Measurements from ENCODE around the gene NFU1. TPM values are rescaled to one million over a fixed set of nuclear protein-coding genes. Genes with fewer than 3 reads are reported as not detected.

Gene NFU1
- 10 to 100 TPM in 11 of 12 donors, not detected in 1; 40.2 to 61.5 (median 53.4) TPM for polyA plus RNA-seq (ENCODE audit: insufficient read length in 12 of 12)
- long read RNA-seq, donor 1, transcript NFU1-203 (8 exons, 1,467 nt): major isoform, 35 of 53 reads
- long read RNA-seq, donor 1, partial matches to known transcripts: 6 of 53 reads
- long read RNA-seq, donor 1, other reads (novel, unspliced or antisense): 9 of 53 reads
- long read RNA-seq, donor 2, transcript NFU1-203 (8 exons, 1,467 nt): major isoform, 38 of 39 reads
- long read RNA-seq, donor 2, partial matches to known transcripts: 0 of 39 reads
- long read RNA-seq, donor 2, other reads (novel, unspliced or antisense): 0 of 39 reads
- long read RNA-seq, donor 3, transcript NFU1-203 (8 exons, 1,467 nt): major isoform, 20 of 20 reads
- long read RNA-seq, donor 3, partial matches to known transcripts: 0 of 20 reads
- long read RNA-seq, donor 3, other reads (novel, unspliced or antisense): 0 of 20 reads
- long read RNA-seq, donor 4, transcript NFU1-203 (8 exons, 1,467 nt): major isoform, 11 of 18 reads
- long read RNA-seq, donor 4, partial matches to known transcripts: 6 of 18 reads
- long read RNA-seq, donor 4, other reads (novel, unspliced or antisense): 0 of 18 reads
- long read RNA-seq, donor 5, transcript NFU1-203 (8 exons, 1,467 nt): major isoform, 54 of 55 reads
- long read RNA-seq, donor 5, partial matches to known transcripts: 0 of 55 reads
- long read RNA-seq, donor 5, other reads (novel, unspliced or antisense): 0 of 55 reads
- long read RNA-seq, donor 6, transcript NFU1-203 (8 exons, 1,467 nt): major isoform, 15 of 16 reads
- long read RNA-seq, donor 6, partial matches to known transcripts: 0 of 16 reads
- long read RNA-seq, donor 6, other reads (novel, unspliced or antisense): 0 of 16 reads
- long read RNA-seq, donor 7, transcript NFU1-203 (8 exons, 1,467 nt): major isoform, 13 of 14 reads
- long read RNA-seq, donor 7, partial matches to known transcripts: 0 of 14 reads
- long read RNA-seq, donor 7, other reads (novel, unspliced or antisense): 0 of 14 reads
- long read RNA-seq, donor 8, transcript NFU1-203 (8 exons, 1,467 nt): major isoform, 37 of 38 reads
- long read RNA-seq, donor 8, partial matches to known transcripts: 0 of 38 reads
- long read RNA-seq, donor 8, other reads (novel, unspliced or antisense): 0 of 38 reads
- long read RNA-seq, donor 9, transcript NFU1-203 (8 exons, 1,467 nt): major isoform, 17 of 17 reads
- long read RNA-seq, donor 9, partial matches to known transcripts: 0 of 17 reads
- long read RNA-seq, donor 9, other reads (novel, unspliced or antisense): 0 of 17 reads
- long read RNA-seq, donor 10, transcript NFU1-203 (8 exons, 1,467 nt): major isoform, 28 of 31 reads
- long read RNA-seq, donor 10, partial matches to known transcripts: 0 of 31 reads
- long read RNA-seq, donor 10, other reads (novel, unspliced or antisense): 0 of 31 reads
- long read RNA-seq, donor 11, transcript NFU1-203 (8 exons, 1,467 nt): major isoform, 27 of 28 reads
- long read RNA-seq, donor 11, partial matches to known transcripts: 0 of 28 reads
- long read RNA-seq, donor 11, other reads (novel, unspliced or antisense): 0 of 28 reads

DNA sequence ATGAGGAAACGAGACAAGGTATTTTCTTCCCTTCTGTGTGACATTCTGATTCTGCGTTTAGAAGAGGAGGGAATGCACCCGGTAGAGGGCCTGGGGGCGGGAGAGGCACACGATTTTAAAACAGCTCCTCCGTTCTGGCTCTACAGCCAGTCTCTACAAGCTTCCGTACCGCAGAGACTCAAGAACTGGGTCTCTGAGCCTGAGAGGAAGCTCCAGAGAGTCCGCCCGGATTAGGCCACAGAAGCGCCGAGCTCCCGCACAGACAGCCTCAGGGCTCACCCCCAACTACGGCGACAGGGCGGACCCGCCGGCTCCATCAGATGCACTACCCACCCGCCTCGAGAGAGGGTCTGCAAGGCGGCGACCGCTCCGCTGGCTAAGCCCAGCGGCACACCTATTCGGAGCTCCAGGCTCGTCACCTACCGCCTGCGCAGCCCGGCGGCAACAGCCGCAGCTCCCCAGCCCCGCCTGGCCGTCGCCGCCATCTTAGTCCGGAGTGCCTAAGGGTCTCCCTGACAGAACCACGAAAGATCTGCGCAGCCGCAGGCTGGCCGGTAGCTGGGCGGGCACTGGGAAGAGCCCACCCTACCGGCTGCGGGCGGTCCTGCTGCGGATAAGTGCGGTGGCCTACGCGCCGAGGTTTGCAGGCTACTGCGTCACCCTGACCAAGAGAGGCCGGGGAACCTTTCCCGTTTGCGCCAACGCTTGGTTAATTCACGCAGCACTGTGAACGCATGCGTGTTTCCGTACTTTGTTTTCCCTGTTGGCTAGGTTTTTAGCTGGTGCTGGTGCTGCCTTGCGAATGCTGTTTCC is at the start of gene NFU1:
Gene NFU1 (minus strand): TSS at position 498 of the 813 bp plus-strand sequence. CDS start 13 bp downstream, at position 485.
- peak; percentile 95 for DNase-seq

DNA sequence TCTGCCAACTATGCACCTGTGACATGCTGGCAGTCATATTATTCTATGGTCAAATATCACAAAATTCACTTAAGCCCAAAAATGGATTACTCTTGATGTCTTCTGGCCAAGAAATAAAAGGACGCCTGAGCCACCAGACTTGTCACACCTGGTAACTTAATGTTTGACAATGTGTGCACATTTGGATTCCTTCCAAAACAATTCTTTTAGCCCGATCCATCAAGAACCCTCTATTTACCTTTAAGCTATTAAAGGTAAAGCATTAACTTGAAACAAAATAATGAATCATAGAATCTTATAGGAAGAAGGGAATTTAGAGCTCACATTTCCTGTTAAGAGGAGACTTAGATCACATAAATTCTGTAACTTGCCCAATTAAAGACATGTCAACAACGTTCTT is 46.5 kb upstream of the NFU1 start:
- no peak for DNase-seq

DNA sequence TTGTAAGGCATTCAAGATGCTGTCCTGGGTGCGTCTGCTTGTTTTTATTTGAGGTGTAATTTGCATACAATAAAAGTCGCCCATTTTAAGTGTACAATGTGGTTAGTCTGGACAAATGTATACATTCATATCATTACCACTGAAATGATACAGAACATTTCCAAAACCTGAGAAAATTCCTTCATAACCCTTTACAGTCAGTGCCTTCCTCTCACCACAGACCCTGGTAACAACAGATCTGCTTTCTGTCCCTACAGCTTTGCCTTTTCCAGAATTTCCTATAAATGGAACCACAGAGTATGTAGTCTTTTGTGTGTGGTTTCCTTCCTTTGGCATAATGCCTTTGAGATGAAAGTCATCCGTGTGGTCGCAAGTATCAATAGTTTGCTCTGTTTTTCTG is 45.8 kb upstream of the NFU1 start:
- no peak for DNase-seq

DNA sequence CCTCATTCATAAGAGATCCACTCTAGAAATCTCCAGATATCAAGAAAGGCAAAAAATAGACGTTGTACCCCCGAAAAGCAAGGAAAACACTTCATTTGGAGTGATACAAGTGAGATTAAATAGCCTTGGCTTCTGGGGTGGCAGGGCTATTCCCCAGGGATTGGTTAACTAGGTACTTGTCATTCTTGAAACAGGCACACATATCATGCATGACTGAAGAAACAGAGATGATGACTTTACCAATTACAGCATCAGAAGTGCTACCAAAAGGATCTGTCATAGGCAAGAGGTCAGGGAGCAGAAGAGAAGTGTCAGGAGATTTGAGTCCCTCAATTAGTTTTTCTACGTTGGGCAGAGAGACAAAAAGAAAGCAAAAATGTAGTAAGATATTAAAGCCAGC is 45.2 kb upstream of the NFU1 start:
- no peak for DNase-seq

DNA sequence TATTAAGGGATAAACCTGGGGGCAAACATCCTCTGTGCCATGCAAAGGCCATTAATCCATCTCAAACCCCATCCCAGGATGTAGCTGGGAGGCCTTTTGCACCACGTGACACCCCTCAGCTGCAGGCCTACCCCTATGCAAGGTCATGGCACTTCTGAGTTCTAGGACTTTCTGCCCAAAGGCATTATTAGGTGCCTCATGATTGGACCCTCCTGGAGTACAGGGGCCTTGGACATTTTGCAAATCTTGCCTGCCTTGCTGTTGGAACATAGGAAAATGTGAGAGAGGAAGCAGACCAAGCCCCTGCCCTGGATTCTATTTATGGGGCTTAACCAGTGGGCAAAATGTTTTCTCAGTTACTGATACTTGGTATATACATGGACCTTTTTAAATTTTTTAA is 44.2 kb upstream of the NFU1 start:
- DNase-seq: no peak

DNA sequence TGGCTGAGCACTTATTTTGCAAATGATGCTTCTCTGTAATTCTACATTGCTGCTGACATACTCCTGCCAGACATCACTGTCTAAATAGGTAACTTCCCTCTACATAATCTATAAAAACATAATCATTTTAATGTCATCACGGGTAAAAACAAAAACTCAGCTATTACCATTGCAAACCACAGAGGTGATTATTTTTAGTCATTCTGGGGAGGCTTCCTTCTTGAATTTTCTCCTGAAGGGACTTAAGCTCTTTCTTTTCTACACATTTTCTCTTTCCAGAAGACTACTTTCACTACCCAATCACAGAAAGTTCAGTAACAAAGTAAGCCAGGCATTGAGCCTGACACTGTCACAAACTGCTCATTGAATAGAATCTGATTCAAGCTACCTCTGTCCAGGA is 40.4 kb upstream of the NFU1 start:
- DNase-seq: no peak

DNA sequence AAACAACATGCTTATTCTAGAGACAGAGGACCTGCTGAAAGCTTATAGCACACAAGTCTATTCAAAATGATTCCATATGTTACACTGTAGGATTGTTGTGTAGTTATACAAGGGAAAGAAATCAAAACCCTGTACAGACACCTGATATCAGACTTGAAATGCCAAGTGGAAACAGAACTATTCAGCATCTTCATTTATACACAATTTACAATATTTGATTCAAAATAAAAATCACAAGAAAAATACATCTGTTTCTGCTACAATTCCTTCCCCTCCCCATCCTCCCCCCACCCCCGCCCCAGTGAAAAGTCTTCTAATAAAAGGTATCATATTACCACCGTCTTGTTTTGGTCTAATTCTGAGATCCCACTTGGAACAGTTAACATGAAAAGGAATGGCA is 37.5 kb upstream of the NFU1 start:
- no peak for DNase-seq

DNA sequence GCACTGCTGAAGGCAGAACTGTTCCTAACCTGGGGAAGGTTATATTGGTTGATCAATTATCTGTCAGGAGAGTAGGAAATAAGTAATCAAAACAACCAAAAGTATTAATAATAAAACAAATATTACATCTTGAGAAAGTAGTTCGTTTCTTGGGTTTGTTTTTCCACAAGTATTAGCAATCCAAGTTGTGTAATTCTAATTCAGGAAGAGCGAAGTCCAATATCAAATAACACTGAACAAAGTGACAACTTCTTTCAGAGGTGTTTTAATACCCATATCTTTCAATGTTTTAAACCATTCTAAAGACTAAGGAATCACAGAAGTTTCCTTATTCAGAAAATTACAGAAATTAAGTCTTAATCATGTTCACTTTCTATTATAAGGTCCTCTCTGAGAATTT is 34.6 kb upstream of the NFU1 start:
- DNase-seq: no peak

DNA sequence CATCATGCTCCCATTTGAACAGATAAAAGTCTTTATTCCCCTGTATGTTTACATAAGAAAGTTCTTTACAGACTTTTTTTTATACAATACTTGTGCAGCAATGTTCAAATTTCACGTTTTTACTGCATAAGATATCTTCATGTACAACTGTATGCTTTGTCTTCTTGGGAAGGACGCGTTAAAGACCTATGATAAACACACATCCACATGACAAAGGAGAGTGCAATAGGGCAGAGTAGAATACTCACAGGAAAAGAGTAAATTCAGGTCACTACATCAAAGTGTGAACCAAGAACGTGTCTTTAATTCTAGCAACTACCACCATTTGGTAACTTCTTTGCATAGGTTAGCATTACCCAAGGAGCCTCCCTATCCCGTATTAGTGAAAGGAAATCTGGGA is 33.7 kb upstream of the NFU1 start:
- no peak for DNase-seq

DNA sequence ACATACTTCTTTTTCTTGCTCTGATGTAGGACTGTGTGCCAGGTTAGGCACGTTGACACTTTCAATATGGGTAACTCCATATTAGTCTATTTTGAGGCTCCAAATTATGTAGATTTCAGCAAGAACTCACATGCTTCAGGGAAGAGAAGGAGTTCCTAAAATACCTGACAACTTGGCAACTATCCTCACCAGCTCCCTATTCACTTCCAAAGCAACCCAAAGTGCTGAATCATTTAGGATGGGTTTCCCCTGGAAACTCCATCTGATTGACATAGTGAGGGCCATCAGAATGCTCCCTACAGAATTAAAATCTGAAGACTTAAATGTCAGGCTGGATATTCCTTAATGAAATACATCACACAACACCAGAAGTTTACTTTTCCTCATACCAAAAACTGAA is 32.5 kb upstream of the NFU1 start:
- no peak for DNase-seq

DNA sequence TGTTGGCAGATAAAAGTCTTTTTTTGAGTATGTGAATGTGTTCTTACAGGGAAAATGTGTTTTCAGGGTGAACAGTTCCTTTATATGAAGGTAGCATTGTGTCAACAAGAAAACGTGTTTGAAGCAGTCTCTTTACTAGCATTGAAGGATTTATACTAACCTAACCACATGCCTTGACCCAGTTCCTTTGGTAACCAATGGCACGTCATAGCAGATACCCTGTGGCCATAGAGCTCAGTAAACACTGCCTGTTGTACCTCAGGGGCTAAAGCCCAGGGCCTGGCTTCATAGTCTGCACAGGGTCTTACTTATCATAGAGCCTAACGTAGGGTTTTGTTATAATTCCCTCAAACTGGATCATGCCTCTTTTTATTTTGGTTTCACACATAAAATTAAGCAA is 32.1 kb upstream of the NFU1 start:
- no peak for DNase-seq

DNA sequence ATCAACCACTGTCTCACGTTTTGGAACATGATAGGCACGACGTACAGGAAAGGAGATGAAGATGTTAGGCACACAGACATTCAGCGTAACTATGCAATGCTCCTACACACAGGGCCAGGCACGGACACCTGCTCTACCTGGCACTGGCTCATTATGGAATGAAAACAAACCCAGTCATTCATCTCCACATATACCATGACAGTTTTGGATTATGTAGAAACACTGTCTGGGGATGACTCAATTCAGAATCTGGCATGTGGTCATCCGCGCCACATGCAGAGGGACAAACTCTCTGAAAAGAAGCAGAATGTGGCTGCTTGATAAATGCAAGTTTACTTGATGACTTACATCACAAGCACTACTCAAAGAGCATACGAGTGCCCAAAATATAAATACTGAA is 29.5 kb upstream of the NFU1 start:
- DNase-seq: no peak

DNA sequence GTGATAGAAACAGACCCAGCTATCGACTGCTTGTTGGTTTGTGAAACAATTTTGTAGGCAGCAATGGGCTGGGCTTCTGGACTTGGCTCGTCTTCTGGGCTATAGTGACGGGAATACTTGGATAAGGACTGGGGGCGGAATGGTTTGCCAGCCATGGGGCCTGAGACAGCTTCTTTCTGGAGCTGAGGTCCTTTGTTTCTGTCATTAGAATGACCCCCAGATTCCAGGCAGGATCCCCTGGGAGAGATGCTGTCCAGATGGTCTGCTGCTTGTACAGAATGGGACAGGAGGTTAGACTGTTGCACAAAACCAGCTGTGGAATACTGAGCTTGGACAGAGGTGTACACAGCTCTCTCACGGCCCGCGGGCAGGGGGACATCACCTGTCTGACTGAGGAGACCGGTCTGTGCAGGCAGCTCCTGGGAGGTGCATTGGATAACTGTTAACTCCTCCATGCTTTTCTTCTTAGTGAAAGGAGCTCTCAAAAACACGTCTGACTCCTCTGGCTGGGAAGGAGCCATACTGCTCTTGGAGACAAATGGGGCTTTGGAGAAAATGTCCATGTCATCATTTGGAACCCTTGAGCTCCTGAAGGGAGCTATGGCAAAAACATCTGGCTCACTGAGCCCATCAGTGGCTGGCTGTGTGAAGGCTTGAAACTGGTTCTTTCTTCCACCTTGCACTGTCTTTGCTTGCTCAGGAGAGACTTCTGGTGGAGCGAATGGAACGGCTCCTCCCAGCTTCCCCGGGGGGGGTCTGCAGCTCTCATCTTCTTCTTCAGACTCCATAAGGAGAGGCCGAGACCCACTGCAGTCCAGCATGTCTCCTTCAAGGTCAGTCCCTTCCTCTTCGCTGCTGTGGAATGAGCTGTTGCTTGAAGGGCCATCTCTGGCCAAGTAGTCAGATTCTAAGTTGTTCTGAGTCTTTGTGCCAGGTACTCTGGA is 28.6 kb upstream of the NFU1 start:
- DNase-seq: peak; percentile 50

DNA sequence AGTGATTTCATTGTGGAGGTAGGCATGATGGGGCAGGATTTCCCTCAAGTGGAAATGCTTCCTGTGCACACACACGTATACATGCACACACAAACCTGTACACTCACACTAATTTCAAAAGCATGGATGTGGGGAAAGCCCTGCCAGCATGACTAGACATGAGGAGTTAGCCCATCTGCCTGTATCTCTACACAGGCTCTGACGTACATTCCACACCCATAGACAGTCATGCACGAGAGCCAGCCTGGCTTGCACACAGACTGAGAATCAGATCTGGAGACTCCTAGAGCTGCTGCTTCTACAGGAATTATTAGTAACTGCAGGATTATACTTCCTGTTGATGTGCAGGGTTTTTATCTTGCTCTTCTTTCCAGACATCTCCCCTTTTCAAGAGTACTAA is 27.3 kb upstream of the NFU1 start:
- DNase-seq: no peak

DNA sequence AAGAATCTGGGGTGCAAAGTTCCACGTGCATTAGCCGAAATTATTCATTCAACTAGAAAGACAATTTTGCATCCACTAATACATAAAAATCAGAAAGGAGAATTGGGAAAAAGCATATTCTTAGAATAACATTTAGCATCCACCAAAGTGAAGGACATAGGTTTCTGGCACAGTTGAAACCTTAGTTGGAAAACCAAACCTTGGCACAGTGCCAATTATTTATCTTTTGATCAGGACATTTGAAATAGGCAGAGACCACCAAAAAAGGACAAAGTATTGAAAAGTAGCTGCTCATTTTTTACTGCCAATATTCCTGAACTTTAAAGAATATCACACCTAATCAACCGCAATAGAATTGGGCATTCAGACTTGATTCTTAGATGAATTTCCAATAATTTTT is 25.5 kb upstream of the NFU1 start:
- DNase-seq: no peak

DNA sequence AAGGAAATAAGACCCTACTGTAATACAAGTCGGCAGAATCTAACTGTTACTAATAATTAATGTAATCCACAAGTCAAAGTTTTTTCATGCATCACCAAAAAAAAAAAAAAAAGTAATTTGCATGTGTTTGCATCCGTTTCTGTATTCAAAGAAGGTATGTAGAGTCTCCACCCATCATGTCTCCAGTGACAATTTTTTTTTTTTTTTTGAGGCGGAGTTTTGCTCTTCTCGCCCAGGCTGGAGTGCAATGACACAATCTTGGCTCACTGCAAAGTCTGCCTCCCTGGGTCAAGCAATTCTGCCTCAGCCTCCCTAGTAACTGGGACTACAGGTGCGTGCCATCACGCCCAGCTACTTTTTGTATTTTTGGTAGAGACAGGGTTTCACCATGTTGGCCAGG is 24.2 kb upstream of the NFU1 start:
- no peak for DNase-seq

DNA sequence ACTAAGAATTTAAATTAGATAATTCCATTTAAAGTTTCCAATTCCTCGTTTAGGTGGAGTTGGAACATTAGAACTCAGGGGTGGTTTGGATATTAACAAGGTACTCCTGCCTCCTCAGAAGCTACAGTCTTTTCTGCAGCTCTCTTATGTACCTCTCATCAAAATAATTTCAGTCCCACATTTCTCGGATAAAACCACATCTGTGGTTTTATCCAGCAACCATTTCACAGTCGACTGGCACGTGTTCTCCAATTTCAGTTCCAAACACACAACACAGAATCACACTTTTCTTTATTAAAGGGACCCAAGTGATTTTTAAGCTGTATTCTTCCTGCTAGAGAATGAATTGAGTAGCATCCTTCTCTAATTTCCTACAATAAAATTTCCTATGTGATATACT is 22.7 kb upstream of the NFU1 start:
- DNase-seq: no peak

DNA sequence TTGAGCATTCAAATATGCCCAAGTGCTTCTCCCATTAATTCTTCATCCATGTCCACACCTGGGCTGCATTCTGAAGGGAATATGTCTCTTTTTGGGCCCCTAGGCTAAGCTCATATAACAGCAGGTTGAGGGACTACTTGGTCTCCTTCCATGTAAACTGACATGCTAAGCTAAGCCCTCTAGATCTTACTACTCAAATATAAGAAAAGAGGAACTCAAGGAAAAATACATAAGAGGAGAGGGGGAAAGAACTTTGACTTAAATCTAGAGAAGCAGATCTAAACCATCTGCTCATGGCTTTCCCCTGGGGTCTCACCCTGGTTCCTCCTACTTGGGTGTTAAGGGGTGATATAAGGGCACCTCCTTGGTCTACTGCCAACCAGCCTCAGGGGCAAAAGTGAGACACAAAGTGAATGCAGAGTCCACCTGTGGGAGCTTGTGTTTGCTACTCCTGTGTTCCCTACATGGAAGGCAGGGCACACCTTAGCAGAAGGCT is 19.8 kb upstream of the NFU1 start:
- no peak for DNase-seq

DNA sequence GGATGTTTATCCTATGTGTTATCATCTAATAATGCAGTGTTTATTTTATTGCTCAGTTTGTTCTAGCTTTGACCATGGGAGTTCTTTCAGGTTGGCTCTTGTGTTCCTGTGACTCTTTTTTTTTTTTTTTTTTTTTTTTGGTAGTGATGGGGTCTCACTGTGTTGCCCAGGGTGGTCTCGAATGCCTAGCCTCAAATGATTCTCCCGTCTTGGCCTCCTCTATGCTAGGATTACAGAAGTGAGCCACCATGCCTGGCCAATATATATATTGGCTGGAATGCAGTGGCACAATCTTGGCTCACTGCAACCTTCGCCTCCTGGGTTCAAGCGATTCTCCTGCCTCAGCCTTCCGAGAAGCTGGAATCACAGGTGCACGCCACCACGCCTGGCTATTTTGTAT is 18.9 kb upstream of the NFU1 start:
- no peak for DNase-seq
